ENCODE measurements around the gene ACKR2.

The ACKR2 gene, protein sequence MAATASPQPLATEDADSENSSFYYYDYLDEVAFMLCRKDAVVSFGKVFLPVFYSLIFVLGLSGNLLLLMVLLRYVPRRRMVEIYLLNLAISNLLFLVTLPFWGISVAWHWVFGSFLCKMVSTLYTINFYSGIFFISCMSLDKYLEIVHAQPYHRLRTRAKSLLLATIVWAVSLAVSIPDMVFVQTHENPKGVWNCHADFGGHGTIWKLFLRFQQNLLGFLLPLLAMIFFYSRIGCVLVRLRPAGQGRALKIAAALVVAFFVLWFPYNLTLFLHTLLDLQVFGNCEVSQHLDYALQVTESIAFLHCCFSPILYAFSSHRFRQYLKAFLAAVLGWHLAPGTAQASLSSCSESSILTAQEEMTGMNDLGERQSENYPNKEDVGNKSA

DNA sequence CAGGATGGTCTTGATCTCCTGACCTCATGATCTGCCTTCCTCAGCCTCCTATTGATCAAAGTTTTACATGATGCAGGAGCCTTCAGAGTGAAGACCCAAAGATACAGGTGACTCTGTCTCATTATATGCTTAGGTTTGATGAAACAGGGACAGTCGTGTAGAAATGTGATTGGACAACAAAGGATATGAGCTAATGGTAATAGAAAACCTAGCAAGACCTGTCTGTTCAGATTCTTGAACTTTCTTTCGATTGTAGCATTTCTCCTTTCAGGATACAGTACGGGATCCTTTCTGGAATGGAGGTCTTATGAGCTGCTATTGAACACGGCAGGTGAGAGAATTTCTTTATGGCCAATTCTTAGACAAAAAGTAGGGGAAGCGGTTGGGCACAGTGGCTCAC is at the start of gene ACKR2:
ACKR2 (plus strand) TSS at position 244 of the 400 bp plus-strand sequence. CDS start 55,058 bp downstream, outside the sequence.
- no peak within 1 kb of the TSS for H3K4me3 ChIP-seq (replicated peaks in 1 of 2; ENCODE audit: low read depth in 2 of 2, low read length in 2 of 2)
- DNase-seq (ENCODE audit: low read depth in 2 of 2), result no peak
- TF ChIP-seq, protein P1, sequence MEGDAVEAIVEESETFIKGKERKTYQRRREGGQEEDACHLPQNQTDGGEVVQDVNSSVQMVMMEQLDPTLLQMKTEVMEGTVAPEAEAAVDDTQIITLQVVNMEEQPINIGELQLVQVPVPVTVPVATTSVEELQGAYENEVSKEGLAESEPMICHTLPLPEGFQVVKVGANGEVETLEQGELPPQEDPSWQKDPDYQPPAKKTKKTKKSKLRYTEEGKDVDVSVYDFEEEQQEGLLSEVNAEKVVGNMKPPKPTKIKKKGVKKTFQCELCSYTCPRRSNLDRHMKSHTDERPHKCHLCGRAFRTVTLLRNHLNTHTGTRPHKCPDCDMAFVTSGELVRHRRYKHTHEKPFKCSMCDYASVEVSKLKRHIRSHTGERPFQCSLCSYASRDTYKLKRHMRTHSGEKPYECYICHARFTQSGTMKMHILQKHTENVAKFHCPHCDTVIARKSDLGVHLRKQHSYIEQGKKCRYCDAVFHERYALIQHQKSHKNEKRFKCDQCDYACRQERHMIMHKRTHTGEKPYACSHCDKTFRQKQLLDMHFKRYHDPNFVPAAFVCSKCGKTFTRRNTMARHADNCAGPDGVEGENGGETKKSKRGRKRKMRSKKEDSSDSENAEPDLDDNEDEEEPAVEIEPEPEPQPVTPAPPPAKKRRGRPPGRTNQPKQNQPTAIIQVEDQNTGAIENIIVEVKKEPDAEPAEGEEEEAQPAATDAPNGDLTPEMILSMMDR (IDR thresholded peaks at IDR 0.05; ENCODE audit: low read depth, low read length), result no peak

- TF ChIP-seq, protein P1 (IDR thresholded peaks at IDR 0.05; ENCODE audit: low read depth, low read length), result no peak
- DNase-seq (ENCODE audit: low read depth in 2 of 2), result no peak
- H3K4me3 ChIP-seq (replicated peaks in 1 of 2; ENCODE audit: low read depth in 2 of 2, low read length in 2 of 2), result no peak overlapping the region
These were observed 47.1 kb upstream of the ACKR2 start for GRCh38 chr3:42762046-42762724.

DNA sequence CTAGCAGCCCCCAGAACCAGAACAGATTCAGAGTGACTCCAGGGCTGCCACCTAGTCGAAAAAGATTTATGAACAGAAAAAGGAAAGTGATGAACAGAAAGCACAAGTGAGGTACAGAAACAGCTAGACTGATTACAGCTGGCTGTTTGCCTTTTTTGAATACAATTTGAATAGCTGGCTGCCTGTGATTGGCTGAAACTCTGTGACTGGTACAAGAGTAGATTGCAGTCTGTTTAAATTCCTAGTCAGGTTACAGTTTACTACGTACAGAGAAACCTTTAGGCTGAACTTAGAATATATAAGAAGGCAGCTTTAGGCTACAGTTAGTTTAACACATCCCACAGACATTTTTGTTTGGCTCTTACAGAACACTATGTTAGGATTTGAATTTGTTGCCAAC is 46.2 kb upstream of the ACKR2 start:
- DNase-seq (ENCODE audit: low read depth in 2 of 2), result peak; percentile 59 to 64
- TF ChIP-seq, protein P1 (IDR thresholded peaks at IDR 0.05; ENCODE audit: low read depth, low read length), result no peak
- H3K4me3 ChIP-seq (replicated peaks in 1 of 2; ENCODE audit: low read depth in 2 of 2, low read length in 2 of 2), result no peak overlapping the region

GRCh38 chr3:42764115-42764514 is 45.1 kb upstream of the ACKR2 start:
- TF ChIP-seq, protein P1 (IDR thresholded peaks at IDR 0.05; ENCODE audit: low read depth, low read length), result no peak
- no peak for DNase-seq (ENCODE audit: low read depth in 2 of 2)
- no peak overlapping the region for H3K4me3 ChIP-seq (replicated peaks in 1 of 2; ENCODE audit: low read depth in 2 of 2, low read length in 2 of 2)

DNA sequence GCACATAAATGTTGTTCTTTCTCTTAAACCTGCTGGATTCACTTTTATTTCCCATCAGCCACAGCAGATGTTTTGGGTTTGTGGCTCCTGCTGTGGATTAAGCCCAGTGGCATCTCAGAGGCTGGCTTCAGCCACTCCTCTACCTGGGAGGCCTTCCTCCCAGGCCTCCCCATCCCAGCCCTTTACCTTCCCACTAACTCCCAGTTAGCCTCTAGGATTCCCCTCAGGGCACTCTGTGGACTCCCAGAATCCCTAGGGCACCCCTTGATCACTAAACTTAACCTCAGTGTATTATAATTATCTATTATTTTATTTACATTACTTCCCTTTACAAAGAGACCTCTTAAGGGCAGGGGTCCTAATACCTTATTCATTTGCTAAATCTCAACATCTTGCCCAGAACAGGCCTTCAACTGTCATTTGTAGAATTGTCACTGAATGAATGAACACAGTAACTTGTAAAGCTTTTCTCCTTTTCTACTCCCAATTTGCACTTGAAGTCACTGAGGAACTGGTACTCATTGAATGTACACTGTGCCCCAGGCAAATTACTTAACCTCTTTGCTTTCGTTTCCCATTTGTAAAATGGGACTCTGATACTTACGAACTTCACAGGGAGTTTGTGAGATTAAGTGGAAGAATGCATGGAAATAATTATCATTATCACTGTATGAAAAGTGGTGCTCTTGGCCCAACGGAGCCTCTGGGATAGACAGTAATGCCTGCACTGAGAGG is 44.5 kb upstream of the ACKR2 start:
- H3K4me3 ChIP-seq (replicated peaks in 1 of 2; ENCODE audit: low read depth in 2 of 2, low read length in 2 of 2), result no peak overlapping the region
- TF ChIP-seq, protein P1 (IDR thresholded peaks at IDR 0.05; ENCODE audit: low read depth, low read length), result no peak
- DNase-seq (ENCODE audit: low read depth in 2 of 2), result no peak

DNA sequence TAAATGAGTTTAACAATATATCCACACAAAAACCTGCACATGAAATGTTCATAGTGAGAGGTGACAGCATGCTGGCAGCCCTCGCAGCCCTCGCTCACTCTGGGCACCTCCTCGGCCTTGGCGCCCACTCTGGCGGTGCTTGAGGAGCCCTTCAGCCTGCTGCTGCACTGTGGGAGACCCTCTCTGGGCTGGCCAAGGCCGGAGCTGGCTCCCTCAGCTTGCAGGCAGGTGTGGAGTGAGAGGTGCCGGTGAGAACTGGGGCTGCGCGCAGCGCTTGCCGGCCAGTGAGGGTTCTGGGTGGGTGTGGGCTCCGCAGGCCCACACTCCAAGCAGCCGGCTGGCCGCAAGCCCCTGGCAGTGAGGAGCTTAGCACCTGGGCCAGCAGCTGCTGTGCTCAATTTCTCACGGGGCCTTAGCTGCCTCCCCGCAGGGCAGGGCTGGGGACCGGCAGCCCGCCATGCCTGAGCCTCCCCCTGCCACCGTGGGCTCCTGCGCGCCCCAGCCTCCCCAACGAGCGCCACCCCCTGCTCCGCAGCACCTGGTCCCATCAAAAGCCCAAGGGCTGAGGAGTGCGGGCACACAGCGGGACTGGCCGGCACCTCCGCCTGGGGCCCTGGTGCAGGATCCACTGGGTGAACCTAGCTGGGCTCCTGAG is 39.6 kb upstream of the ACKR2 start:
- H3K4me3 ChIP-seq (replicated peaks in 1 of 2; ENCODE audit: low read depth in 2 of 2, low read length in 2 of 2), result no peak overlapping the region
- TF ChIP-seq, protein P1 (IDR thresholded peaks at IDR 0.05; ENCODE audit: low read depth, low read length), result no peak
- no peak for DNase-seq (ENCODE audit: low read depth in 2 of 2)
